Measurements from ENCODE around the gene RREB1.

- TF ChIP-seq POLR2AphosphoS5 (IDR thresholded peaks at IDR 0.05) (no peak), CTCF (IDR thresholded peaks at IDR 0.05) (no peak), POLR2A (IDR thresholded peaks at IDR 0.05) (no peak)
Observed at GRCh38 chr6:7260291-7261031, 152.7 kb downstream of the RREB1 start.

Data from prostate gland (tissue), 2 donors.